HG03175 (cell line): ENCODE results near the gene PLGRKT.
"Not testable (repeated sequence)": the region's sequence is repeated elsewhere in the genome, so short reads cannot be mapped to it uniquely, and the experiment has no call there.

ENCODE experiments used
- ATAC-seq: cut with Tn5 transposase; IDR thresholded peaks from one replicate; pipeline ENCODE4 v1.9.1; 2021; ENCODE audit warnings: mild to moderate bottlenecking, moderate library complexity; ENCODE audit not compliant: unreplicated experiment

PLGRKT gene, protein sequence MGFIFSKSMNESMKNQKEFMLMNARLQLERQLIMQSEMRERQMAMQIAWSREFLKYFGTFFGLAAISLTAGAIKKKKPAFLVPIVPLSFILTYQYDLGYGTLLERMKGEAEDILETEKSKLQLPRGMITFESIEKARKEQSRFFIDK

DNA sequence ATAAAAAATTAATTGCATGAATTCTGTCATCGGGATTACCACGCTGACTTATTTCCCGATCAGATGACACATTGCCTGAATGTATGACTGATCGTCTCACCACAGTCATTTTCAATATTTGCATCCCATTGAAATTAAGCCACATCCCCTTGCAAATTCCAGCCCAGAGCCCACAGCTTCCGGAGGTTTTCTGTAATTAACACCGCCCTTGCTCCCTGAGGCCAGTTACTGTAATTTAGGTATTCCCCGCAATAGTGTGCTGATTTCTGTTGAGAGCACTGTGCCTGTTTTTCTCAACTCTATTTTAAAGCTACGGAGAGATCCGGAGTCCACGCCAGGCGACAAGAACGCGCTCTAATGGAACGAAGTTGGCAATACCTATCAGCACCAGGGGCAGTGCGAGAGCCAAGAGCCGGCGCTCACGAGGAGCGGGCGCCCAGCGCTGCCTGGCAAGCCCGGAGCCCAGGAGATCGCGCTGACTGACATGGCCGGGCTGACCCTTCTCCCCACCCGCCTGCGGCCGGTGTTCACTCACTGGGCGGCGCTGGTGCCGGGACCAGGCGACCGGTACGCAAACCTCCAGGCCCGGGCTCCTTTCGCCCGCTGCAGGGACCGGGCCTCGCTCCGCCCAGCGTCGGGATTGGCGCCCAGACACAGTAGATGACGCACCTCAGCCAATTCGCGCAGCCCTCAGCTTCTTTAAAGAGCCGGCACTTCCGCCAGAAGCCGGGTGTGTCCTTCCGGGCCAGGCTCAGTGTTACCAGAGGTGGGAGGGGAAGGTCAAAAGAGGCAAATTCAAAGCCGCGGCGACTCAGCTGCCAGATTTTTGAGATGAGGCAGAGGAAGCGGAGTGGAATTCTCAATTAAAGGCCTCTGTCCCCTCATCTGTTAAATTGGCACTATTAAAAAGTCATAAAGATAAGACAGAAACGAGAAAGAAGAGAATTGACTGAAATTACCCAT lies at the start of gene PLGRKT:
Gene PLGRKT, minus strand, starts transcription at position 672 of the 963 bp plus-strand sequence. CDS start 5,948 bp downstream, outside the sequence.
- ATAC-seq, result peak; percentile 85

DNA sequence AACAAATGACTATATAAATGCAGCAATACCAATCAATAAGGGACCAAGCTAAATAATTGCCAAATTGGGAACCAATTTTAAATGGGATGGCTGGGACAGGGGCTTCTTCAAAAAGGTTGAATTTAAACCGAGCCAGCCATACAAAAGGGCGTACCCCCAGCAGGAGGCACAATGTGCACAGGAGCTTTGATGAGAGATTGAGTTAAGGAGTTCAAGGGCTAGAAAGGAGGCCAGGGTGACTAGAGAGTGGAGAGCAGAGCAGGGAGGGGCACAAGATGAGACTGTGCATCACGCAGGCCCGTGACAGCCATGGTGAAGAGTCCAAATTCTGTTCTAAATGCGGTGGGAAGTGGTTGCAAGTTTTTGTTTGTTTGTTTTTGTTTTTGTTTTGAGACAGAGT lies 49.3 kb upstream of the PLGRKT start:
- no peak for ATAC-seq

DNA sequence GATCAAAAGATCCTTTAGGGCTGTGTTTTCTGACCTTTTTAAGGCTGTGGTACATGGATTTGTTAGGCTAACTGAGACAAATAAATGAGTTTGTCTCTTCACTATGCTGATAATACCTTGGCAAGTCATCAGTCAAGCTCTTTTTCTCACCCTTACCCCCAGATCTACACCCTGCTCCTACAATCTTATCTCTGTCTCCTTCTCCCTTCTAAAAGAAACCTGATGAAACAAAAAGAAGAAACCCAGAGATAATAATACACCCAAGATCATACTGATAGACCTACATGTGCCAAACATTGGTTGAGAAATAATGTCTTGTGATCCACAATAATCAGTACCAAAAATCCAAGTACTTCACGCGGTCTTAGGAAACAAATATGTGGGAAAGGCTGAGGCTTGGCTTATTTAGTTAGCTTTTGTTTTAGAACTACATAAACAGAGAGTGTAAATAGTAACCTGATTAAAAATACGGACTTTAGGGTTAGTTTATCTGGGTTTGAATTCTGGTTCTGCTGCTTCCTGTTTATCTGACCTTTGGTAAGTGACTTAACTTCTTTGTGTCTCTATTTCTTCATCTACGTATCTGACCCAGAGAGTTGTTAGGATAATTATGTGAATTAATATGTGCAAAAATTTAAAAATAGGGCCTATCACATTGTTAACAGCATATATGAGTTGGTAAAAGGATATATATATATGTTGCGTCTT lies 47.8 kb upstream of the PLGRKT start:
- no peak for ATAC-seq

DNA sequence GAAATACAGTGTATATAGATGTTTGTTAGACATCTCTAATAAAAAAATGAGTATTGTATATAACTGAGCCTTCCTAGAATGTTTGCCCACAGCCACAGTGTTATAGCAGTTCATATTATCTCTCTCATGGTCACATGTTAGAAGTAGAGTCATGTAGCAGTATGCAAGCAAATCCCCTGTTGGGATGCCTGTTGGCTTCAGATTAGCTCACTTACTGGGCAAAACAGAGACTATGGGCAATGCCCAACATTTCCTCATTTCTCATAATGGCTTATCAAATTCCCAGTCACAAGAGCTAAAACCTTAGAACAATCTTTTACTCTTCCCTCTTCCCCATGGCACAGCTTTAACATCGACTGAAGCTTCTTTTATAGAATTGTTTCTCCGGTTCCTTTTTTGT lies 45.6 kb upstream of the PLGRKT start:
- ATAC-seq, result no peak

DNA sequence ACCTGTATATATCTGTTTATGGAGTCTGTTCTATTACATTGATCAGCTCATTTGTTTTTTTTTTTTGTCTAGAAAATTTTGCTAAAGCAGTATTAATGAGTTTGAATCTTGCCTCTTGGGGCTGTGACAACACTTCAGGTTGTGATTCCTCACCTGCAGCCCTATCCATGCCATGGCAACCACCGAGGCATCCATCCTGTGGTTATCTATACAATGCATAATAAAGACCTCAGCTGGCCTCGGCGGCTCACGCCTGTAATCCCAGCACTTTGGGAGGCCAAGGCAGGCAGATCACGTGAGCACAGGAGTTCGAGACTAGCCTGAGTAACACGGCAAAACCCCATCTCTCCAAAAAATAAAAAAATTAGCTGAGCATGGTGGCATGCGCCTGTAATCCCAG lies 44.5 kb upstream of the PLGRKT start:
- no peak for ATAC-seq

DNA sequence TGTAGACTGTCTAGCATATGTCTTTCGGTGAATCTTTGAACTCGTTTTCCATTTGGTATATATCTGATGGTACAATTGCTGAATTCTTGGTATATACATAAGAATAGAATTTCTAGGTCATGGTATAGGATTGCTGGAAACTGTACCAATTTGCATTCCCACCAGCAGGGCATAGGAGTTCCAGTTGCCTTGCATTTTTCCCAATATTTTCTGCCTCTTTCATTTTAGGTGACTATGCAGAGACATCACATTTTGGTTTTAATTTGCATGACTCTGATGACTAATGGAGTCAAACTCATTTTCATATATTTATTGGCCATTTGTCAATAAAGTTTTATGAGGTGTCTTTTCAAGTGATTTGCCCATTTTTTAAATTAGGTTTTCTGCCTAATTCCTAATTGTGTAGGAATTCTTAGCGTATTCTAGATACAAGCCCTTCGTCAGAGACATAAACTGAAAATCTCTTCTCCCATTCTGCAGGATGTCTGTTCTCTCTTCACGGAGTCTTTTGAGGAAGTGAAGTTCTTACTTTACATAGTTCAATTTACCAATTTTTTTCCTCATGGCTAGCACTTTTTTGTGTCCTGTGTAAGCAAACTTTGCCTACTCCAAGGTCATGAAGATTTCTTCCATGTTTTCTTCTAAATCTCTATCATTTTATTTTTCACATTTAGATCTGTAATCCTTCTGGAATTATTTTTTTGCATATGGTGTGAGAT lies 43.8 kb upstream of the PLGRKT start:
- no peak for ATAC-seq

DNA sequence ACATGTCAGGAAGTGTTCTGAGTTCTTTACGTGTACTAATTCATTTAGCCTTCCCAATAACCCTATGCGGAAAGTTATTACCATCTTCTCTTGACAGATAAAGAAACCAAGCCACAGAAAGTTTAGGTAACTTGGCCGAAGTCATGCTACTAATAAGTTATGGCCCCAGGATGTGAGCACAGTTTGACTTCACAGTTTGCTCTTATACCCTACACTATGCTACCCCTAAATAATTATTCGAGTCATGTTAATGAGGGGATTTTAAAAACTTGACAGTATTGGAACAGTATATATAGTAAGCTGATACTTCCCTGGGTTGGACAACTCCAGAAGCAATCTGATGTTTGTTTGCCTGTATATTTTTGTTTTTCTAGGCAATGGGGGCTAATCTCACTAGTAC lies 43.2 kb upstream of the PLGRKT start:
- no peak for ATAC-seq

DNA sequence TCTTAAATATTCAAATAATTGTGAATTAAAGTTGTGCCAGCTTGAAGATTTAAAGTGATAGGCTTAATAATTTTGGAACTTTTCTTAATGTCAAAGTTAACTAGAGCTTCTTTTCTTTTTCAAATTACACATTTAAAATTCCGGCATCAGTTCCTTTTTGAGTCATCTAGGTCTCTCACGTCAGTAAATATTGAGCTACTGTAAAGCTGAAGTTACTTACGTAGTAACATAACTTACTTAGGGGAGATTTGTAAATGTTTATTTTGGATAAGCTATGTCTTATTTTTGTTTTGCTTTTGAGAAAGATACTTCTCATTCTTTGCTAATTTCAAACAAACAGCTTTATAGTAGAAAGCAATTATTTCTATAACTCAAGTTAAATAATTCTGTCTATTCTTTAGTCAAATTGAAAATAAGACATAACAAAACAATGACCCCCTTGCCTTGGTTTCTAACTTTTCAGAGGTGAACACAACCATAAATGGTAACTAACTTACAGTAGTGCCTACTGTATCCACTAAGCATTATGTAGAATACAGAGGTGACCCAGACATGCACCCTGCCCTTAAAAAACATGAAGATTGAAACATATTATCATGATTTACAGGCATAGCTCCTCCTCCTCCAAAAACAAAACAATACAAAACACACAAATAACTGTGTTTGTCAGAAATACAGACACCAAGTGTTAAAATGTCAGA lies 42.4 kb upstream of the PLGRKT start:
- peak; percentile 55 for ATAC-seq

DNA sequence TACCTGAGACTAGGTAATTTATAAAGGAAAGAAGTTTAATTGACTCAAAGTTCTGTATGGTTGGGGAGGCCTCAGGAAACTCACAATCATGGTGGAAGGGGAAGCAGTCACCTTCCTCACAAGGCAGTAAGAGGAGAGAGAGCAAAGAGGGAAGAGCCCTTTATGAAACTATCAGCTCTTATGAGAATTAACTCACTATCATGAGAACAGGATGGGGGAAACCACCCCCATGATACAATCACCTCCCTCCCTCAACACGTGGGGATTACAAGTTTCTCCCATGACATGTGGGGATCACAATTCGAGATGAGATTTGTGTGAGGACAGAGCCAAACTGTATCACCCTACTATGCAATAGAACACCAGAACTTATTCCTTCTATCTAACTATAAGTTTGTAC lies 40.5 kb upstream of the PLGRKT start:
- ATAC-seq, result no peak

DNA sequence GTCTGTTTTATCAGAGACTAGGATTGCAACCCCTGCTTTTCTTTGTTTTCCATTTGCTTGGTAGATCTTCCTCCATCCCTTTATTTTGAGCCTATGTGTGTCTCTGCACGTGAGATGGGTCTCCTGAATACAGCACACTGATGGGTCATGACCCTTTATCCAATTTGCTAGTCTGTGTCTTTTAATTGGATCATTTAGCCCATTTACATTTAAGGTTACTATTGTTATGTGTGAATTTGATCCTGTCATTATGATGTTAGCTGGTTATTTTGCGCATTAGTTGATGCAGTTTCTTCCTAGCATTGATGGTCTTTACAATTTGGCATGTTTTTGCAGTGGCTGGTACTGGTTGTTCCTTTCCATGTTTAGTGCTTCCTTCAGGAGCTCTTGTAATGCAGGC lies 37.9 kb upstream of the PLGRKT start:
- not testable (repeated sequence) for ATAC-seq

DNA sequence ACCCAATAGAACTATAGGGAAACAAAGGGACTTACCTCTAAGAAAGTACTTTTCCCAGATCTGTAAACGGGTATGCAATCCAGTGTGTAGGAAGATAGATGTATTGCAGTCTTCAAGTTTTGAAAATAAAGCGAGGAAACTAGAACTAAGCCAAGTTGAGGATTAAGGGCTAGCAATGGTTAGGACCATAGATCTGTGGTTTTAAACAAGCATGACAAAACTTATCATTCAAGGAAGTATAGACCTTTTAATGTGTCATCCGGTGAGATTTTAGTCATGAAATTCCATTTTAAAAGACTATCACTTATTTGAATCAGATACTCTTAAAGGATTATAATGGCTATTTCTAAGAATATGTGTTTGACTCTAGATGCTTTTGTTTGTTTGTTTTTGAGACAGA lies 33.1 kb upstream of the PLGRKT start:
- no peak for ATAC-seq

DNA sequence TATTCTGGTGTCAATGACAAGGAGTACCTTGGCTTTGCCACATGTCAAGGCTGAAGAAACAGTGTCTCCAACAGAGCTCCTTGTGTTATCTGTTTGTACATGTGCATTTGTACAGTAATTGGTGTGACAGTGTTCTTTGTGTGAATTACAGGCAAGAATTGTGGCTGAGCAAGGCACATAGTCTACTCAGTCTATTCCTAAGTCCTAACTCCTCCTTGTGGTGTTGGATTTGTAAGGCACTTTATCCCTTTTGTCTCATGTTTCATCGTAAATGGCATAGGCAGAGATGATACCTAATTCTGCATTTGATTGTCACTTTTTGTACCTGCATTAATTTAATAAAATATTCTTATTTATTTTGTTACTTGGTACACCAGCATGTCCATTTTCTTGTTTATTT lies 32.4 kb upstream of the PLGRKT start:
- ATAC-seq, result no peak

DNA sequence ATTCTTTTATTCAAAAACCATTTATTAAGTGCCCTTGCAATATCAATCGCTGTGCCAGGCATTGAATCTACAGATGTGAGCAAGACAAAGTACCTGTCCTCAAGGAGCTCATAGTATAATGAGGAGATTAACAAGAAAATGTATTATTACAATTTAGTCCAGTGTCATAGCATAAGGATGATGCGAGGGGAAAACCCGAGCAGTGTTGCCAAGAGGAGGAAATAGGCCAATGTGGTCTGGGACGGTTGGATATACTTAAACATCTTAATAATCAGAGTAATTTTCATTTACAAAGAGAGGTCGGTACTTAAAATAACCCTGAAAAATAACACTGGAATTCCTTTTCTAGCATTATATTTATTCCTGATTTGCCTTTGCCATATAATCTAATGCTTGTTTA lies 31.1 kb upstream of the PLGRKT start:
- no peak for ATAC-seq

DNA sequence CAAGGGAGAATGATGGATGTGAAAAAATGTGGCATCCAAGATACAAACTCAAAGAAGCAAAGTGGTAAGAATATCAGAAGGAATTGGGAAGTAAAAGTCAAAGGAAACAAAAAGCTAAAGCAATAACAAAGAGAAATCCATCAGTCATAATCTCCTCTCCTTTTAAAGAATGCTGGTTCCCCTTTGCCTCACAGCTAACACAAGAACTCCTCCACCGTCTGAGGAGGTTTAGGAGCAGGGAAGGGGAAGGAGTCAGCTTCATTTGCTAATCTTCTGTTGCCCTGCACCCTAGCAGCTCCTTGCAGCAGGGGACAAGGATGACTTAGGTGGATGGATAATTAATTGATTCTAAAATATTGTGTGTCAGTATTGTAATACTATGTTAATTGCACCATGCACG lies 29.0 kb upstream of the PLGRKT start:
- ATAC-seq, result no peak

DNA sequence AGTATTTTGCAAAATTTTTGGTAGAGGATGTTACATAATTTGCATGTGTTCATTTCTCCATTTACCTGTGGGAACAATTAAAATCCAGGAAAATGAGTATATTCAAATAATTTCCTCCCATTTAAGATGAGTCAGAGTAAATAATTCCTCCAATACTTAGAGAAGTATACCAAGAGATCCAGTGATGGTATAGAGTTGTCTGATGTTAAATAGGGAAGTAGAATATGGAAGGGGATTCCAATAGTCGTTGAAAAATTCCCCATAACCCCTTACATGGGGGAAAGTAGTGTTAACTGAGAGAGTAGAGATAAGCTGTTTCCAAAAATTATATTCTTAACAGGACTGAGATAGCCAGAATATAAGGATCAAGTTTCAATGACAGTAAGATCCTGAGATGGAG lies 28.3 kb upstream of the PLGRKT start:
- ATAC-seq, result no peak

DNA sequence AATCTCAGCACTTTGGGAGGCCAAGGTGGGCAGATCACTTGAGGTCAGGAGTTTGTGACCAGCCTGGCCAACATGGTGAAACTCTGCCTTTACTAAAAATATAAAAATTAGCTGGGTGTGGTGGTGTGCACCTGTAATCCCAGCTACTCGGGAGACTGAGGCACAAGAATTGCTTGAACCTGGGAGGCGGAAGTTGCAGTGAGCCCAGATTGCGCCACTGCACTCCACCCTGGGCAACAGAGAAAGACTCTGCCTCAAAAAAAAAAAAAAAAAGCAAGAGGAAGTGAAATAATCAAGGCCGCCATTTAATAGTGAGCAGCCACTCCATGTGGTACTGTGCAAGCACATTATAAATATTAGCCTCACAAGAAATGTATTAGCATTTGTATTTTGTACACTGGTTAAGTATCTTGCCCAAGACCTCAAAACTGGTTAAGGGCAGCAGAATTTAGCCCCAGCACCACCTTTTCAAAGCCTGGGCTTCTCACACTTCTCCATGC lies 27.2 kb upstream of the PLGRKT start:
- not testable (repeated sequence) for ATAC-seq

DNA sequence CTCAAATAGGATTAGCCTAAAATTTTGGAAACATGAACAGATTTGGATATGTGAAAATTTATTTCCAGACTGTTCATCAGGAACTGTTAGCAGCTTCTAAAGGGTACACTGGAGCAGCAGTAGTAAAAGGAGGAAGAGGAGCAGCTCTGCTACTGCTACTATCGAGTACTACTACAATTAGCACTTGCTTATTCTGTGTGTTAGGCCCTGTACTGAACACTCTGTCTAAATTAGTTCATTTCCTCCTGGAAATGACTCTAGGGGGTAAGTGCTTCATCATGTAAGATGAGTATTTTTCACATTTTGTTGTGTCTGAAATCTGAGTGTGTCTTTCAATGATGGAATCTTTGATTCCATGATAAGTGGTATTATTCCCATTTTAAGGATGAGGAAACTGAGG lies 22.4 kb upstream of the PLGRKT start:
- ATAC-seq, result no peak

DNA sequence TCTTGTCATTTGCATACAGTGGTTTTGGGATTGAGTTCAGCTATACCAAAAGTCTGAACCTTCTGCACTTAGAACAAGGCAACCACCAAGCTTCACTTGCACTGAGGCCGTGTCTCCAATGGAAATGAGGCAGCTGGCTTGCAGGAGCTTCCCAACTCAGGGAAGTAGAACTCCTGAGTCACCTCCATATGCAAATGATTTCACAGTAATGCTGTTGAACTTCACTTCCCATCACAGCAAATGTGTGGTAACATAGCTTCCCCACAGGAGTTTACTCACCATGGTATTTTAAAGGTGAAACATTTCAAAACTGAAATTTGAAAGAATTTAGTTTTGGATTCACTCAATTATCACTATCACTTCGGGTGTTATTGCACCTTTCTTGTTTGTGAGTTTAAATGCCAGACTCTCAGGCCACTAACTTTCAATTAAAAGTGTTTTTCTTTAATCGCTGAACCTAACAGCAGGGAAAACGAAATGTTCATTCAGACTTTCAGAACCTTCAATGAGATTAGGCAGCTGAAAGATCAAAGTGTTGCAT lies 21.6 kb upstream of the PLGRKT start:
- peak; percentile 51 for ATAC-seq

DNA sequence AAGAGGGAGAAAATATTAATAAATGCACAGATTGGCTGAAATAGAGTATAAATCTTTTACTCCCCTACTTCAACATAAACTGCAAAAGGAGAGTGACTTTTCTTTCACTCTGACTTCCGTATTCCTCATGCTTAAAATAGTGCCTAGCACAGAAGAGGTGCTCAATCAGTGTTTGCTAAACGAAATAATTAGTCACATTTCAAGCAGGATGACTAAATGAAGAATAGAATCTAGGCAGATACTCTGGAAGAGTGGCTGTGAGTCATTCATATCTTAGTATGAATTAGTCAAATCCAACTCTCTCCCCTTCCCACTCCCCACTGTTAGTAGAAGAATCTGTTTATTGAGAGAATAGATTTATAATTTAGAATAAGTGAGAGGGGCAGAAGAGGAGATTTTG lies 17.5 kb upstream of the PLGRKT start:
- ATAC-seq, result peak; percentile 23

DNA sequence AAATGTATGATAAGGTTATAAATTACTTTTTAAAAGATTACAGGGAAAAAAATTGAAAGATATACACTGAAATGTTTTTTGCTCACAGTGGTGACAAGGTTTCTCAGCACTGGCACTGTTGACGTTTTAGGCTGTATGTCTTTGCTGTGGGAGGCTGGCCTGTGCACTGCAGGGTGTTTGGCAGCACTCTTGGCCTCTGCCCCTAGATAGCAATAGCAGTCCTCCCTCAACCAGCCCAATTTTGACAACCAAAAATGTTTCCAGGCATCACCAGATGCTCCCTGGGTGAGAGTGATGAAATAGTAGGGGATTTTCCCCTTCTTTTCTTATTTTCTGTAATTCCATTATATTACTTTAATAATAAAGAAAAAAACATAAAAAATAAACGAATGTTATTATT lies 15.9 kb upstream of the PLGRKT start:
- peak; percentile 42 for ATAC-seq
